Duodenal mucosa (tissue), 2 donors: ENCODE measurements around the gene EDEM1.
A peak's percentile ranks its signal among the peaks of the same experiment; 100 is the strongest.
"Not testable (repeated sequence)": the region's sequence is repeated elsewhere in the genome, so short reads cannot be mapped to it uniquely, and the experiment has no call there.

Experiments used
- H3K27ac ChIP-seq: one replicate; pipeline ENCODE4 v1.7.0; 2013; ENCODE audit warnings: low read depth, low read length
- H3K27me3 ChIP-seq, 2 donors: one replicate each; pipeline ENCODE4 v1.7.0; 2013; ENCODE audit warnings: low read length in 2 of 2, control low read depth in 1 of 2; ENCODE audit not compliant: insufficient read depth in 2 of 2, control insufficient read depth in 1 of 2
- H3K36me3 ChIP-seq, 2 donors: one replicate each; pipeline ENCODE4 v1.7.0; 2013; ENCODE audit warnings: low read length in 2 of 2, control low read depth in 1 of 2; ENCODE audit not compliant: insufficient read depth in 2 of 2, control insufficient read depth in 1 of 2
- H3K4me1 ChIP-seq, 2 donors: one replicate each; pipeline ENCODE4 v1.7.0; 2013; ENCODE audit warnings: low read length in 2 of 2, control low read depth in 1 of 2; ENCODE audit not compliant: insufficient read depth in 2 of 2, control insufficient read depth in 1 of 2
- H3K4me3 ChIP-seq, 2 donors: one replicate each; pipeline ENCODE4 v1.7.0; 2013; ENCODE audit warnings: low read length in 2 of 2, low read depth in 1 of 2
- H3K9ac ChIP-seq, 2 donors: one replicate each; pipeline ENCODE4 v1.7.0; 2013; ENCODE audit warnings: low read length in 2 of 2, low read depth in 1 of 2
- H3K9me3 ChIP-seq, 2 donors: one replicate each; pipeline ENCODE4 v1.7.0; 2013; ENCODE audit warnings: low read length in 2 of 2, control low read depth in 1 of 2; ENCODE audit not compliant: control insufficient read depth in 1 of 2

Gene EDEM1

GRCh38 chr3:5169807-5170206, 17.7 kb upstream of the EDEM1 start:
- H3K9me3 ChIP-seq: no peaks in the 10 kb centered on the region
- H3K27me3 ChIP-seq: no peaks in the 10 kb centered on the region
- H3K4me3 ChIP-seq: no peak overlapping the region
- peaks cover 6 to 26% of the 10 kb centered on the region in 2 donors for H3K36me3 ChIP-seq
- no peak overlapping the region for H3K9ac ChIP-seq
- no peak overlapping the region for H3K27ac ChIP-seq
- no peaks in the 10 kb centered on the region for H3K4me1 ChIP-seq

GRCh38 chr3:5170975-5171374, 16.5 kb upstream of the EDEM1 start:
- Histone ChIP-seq H3K36me3 (peaks cover 12 to 37% of the 10 kb centered on the region in 2 donors), H3K27me3 (no peaks in the 10 kb centered on the region), H3K27ac (no peak overlapping the region), H3K4me3 (no peak overlapping the region), H3K9me3 (no peaks in the 10 kb centered on the region), H3K4me1 (no peaks in the 10 kb centered on the region), H3K9ac (no peak overlapping the region)

- no peak overlapping the region for H3K27ac ChIP-seq
- H3K9me3 ChIP-seq: no peaks in the 10 kb centered on the region
- H3K27me3 ChIP-seq: no peaks in the 10 kb centered on the region
- H3K9ac ChIP-seq: no peak overlapping the region
- no peak overlapping the region for H3K4me3 ChIP-seq
- H3K36me3 ChIP-seq: peaks cover 17 to 39% of the 10 kb centered on the region in 2 donors
- H3K4me1 ChIP-seq: no peaks in the 10 kb centered on the region
Measured at GRCh38 chr3:5172018-5172417, 15.5 kb upstream of the EDEM1 start.

GRCh38 chr3:5179036-5179435, 8.5 kb upstream of the EDEM1 start:
- not testable (repeated sequence) for H3K9me3 ChIP-seq, H3K4me1 ChIP-seq, H3K4me3 ChIP-seq, H3K9ac ChIP-seq, H3K27ac ChIP-seq, H3K27me3 ChIP-seq
- peaks cover 18 to 52% of the 10 kb centered on the region in 2 donors for H3K36me3 ChIP-seq

GRCh38 chr3:5181469-5182141, 5.9 kb upstream of the EDEM1 start:
- H3K36me3 ChIP-seq: peaks cover 11 to 37% of the 10 kb centered on the region in 2 donors

GRCh38 chr3:5183714-5184113, 3.8 kb upstream of the EDEM1 start:
- H3K27ac ChIP-seq, H3K9ac ChIP-seq, H3K27me3 ChIP-seq, H3K4me3 ChIP-seq, H3K4me1 ChIP-seq, H3K9me3 ChIP-seq: not testable (repeated sequence)
- H3K36me3 ChIP-seq: peaks cover 0 to 21% of the 10 kb centered on the region in 2 donors

More at GRCh38 chr3:5181469-5182141, 5.9 kb upstream of the EDEM1 start:
- no peak overlapping the region for H3K27ac ChIP-seq
- H3K4me1 ChIP-seq: peaks cover 0 to 6% of the 10 kb centered on the region in 2 donors
- H3K27me3 ChIP-seq: no peaks in the 10 kb centered on the region
- H3K4me3 ChIP-seq: no peak overlapping the region
- no peak overlapping the region for H3K9ac ChIP-seq
- H3K9me3 ChIP-seq: no peaks in the 10 kb centered on the region

- Histone ChIP-seq H3K36me3 (peaks cover 0 to 16% of the 10 kb centered on the region in 2 donors), H3K27me3 (no peaks in the 10 kb centered on the region), H3K4me3 (no peak overlapping the region), H3K4me1 (peaks cover 6% of the 10 kb centered on the region in 2 donors), H3K9ac (no peak overlapping the region), H3K27ac (no peak overlapping the region), H3K9me3 (no peaks in the 10 kb centered on the region)
Measured at GRCh38 chr3:5184499-5184898, 3.0 kb upstream of the EDEM1 start.

GRCh38 chr3:5185093-5185673, 2.3 kb upstream of the EDEM1 start:
- H3K4me3 ChIP-seq: no peak overlapping the region
- H3K36me3 ChIP-seq: peaks cover 0 to 11% of the 10 kb centered on the region in 2 donors
- H3K27ac ChIP-seq: no peak overlapping the region
- H3K9me3 ChIP-seq: no peaks in the 10 kb centered on the region
- peaks cover 8 to 11% of the 10 kb centered on the region in 2 donors for H3K4me1 ChIP-seq
- H3K27me3 ChIP-seq: no peaks in the 10 kb centered on the region
- H3K9ac ChIP-seq: no peak overlapping the region

GRCh38 chr3:5186089-5186857, 1.2 kb upstream of the EDEM1 start:
- Histone ChIP-seq H3K27ac (no peak overlapping the region), H3K9ac (peak overlapping the region in 1 of 2 donors; percentile 73)

GRCh38 chr3:5186858-5187155, 700 bp upstream of the EDEM1 start:
- no peaks in the 10 kb centered on the region for H3K9me3 ChIP-seq
- H3K4me3 ChIP-seq: peak overlapping the region; percentile 77 to 89
- peak overlapping the region; percentile 73 to 91 for H3K9ac ChIP-seq
- no peaks in the 10 kb centered on the region for H3K27me3 ChIP-seq
- peaks cover 13 to 20% of the 10 kb centered on the region in 2 donors for H3K4me1 ChIP-seq
- no peak overlapping the region for H3K27ac ChIP-seq
- peaks cover 0 to under 1% of the 10 kb centered on the region in 2 donors for H3K36me3 ChIP-seq

More at GRCh38 chr3:5186089-5186857, 1.2 kb upstream of the EDEM1 start:
- Histone ChIP-seq H3K9me3 (no peaks in the 10 kb centered on the region), H3K4me1 (peaks cover 13 to 15% of the 10 kb centered on the region in 2 donors), H3K36me3 (peaks cover 0 to 5% of the 10 kb centered on the region in 2 donors), H3K27me3 (no peaks in the 10 kb centered on the region), H3K4me3 (peak overlapping the region; percentile 77 to 89)
